HG03558 (cell line): Measurements from ENCODE around the gene KIF20B.
"Not testable (repeated sequence)": the region's sequence is repeated elsewhere in the genome, so short reads cannot be mapped to it uniquely, and the experiment has no call there.

ENCODE experiments used
- ATAC-seq: cut with Tn5 transposase; IDR thresholded peaks from one replicate; pipeline ENCODE4 v1.9.1; 2021; ENCODE audit warnings: moderate number of reproducible peaks; ENCODE audit not compliant: unreplicated experiment; ENCODE audit errors: extremely low read depth

KIF20B gene

GRCh38 chr10:89771684-89772083, 70.3 kb downstream of the KIF20B start:
- ATAC-seq, result no peak

GRCh38 chr10:89773081-89773480, 71.7 kb downstream of the KIF20B start:
- ATAC-seq, result no peak

GRCh38 chr10:89776665-89777064, 75.3 kb downstream of the KIF20B start:
- no peak for ATAC-seq

GRCh38 chr10:89782470-89782869, 81.1 kb downstream of the KIF20B start:
- no peak for ATAC-seq

GRCh38 chr10:89783406-89783805, 82.0 kb downstream of the KIF20B start:
- ATAC-seq, result no peak

- no peak for ATAC-seq
Measured at GRCh38 chr10:89785095-89785494, 83.7 kb downstream of the KIF20B start.

GRCh38 chr10:89789188-89789877, 87.9 kb downstream of the KIF20B start:
- ATAC-seq, result no peak

- ATAC-seq, result no peak
Measured at GRCh38 chr10:89792187-89792586, 90.8 kb downstream of the KIF20B start.

- no peak for ATAC-seq
Measured at GRCh38 chr10:89793649-89794254, 92.4 kb downstream of the KIF20B start.

GRCh38 chr10:89795840-89796239, 94.5 kb downstream of the KIF20B start:
- ATAC-seq, result no peak

- no peak for ATAC-seq
Measured at GRCh38 chr10:89798092-89798491, 96.7 kb downstream of the KIF20B start.

- no peak for ATAC-seq
Measured at GRCh38 chr10:89799573-89799972, 98.2 kb downstream of the KIF20B start.

GRCh38 chr10:89805599-89806013, 104.2 kb downstream of the KIF20B start:
- peak; percentile 92 for ATAC-seq

GRCh38 chr10:89808842-89809241, 107.5 kb downstream of the KIF20B start:
- no peak for ATAC-seq

GRCh38 chr10:89809766-89810165, 108.4 kb downstream of the KIF20B start:
- no peak for ATAC-seq

- ATAC-seq, result no peak
Measured at GRCh38 chr10:89810908-89811525, 109.6 kb downstream of the KIF20B start.

GRCh38 chr10:89813546-89813945, 112.2 kb downstream of the KIF20B start:
- ATAC-seq, result no peak

GRCh38 chr10:89814278-89814677, 112.9 kb downstream of the KIF20B start:
- ATAC-seq, result no peak

- no peak for ATAC-seq
Measured at GRCh38 chr10:89815049-89815853, 113.9 kb downstream of the KIF20B start.

GRCh38 chr10:89819008-89819407, 117.6 kb downstream of the KIF20B start:
- not testable (repeated sequence) for ATAC-seq
